GM18520 (cell line): ENCODE data around the gene GPR157.
A peak's percentile ranks its signal among the peaks of the same experiment; 100 is the strongest.

Experiments
- ATAC-seq: cut with Tn5 transposase; IDR thresholded peaks from one replicate; pipeline ENCODE4 v1.9.1; 2021; ENCODE audit not compliant: unreplicated experiment

Gene GPR157

DNA sequence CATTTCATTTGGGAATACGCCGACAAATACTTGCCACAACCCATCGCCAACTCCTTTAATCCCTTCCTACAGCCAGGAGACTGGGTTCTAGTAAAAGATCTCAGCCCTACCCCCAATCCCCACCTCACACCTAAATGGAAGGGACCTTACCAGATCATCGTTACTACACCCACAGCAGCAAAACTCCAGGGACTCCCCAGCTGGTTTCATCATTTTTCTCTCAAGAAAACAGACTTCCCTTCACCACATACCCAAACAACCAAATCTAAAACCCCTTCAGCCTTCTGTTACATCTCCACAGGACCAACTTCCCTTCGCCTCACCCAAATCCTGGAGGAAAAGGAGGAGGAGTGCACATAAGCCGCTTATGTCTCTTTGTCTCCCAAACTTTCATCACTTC is 35.8 kb downstream of the GPR157 start:
- no peak for ATAC-seq

DNA sequence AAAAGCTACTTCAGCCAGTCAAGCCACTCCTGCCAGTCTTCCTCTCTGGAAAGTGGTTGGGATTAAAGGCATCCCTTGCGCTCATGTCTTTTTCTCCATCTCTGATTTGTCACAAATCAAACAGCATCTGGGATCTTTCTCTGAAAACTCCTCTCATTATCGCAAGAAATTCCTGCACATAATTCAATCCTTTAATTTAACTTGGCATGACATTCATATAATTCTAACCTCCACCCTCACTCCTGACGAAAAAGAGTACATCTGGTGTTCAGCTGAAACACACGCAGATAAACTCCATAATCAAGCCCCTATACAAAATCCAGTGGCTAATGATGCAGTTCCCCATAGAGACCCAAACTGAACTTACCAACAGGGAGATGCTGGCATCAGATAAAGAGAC is 40.1 kb downstream of the GPR157 start:
- ATAC-seq = no peak

DNA sequence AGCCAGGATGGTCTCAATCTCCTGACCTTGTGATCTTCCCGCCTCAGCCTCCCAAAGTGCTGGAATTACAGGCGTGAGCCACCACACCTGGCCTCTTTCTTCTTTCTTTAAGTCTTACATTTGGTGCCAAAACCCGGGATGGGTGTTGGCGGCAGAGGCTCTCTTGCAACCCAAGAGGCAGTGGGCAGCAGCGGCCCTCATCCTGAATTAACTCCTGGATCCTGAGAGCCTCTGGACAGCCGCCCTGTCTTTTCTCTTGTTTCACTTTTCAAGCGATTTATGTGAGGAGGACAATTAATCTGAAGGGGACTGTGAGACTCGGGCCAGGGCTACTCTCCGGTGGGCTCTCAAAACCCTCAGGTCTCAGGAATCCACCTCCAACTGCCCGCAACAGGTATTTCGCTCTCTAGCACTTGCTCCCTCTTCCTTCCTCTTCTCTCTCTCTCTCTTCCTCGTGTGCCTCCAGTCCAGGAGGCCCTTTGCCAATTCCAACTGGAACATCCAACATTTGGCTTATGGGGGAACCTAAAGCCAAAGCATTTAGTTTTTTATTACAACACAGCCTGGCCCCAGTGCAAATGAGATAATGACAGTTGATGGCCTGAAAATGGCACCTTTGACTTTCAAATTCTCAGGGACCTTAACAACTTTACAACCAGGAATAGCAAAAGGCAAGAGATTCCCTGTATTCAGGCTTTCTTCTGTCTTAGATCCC is 41.3 kb downstream of the GPR157 start:
- no peak for ATAC-seq

DNA sequence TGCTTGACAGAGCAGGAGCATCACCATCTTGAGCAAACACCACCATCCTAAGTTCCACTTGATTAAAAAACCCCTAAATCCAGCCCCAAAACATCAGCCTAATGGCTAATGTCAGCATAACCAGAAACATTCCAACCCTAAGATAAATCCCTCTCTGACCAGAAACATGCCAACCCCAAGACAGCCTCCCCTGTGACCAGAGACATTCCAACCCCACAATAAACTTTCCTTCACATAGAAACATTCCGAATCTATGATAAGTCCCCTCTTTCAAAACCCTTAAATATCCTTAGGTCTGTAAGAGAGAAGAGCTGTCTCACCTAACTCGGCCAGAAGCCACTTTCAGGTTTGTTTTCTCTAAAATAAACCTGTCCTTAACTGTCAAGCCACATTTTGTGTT is 42.1 kb downstream of the GPR157 start:
- ATAC-seq = no peak

DNA sequence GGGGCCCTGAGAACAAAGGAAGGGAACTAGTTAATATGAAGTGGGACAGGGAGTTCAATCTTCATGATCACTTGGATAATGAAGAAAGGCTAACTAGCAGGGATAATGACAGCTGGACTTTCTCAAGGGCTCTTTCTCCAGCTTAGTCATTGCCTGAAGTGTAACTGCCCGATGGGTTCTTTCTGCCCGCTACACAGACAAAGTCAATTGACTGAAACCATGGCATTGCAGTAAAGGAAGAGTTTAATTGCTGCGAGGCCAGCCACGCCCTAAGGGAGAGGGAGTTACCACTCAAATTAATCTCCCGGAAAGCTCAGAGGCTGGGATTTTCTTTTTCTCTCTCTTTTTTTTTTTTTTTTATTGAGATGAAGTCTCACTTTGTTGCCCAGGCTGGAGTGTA is 42.9 kb downstream of the GPR157 start:
- ATAC-seq = no peak

DNA sequence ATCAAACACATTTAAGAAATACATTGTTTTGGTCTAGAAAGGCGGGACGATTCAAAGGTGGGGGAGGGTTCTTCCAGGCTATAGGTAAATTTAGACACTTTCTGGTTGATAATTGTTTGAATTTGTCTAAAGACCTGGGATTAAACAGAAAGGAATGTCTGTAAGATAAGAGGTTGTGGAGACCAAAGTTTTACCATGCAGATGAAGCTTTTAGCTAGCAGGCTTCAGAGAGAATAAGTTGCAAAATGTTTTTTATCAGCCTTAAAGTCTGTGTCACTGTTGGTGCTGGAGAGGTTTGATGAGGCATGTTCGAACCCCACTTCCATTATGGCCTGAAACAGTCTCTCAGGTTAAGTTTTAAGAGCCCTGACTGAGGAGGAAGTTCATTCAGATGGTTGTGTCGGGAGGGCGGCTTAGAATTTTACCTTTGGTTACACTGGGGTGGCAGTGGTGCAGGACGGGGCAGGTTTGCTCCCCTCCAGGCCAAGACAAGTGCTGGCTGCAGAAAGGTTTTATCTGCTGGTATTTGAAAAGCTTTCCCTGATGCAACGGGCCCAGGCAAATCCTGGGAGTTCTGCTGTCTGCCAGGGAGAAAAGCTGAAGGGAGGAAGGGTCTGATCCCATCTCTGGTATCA is 43.5 kb downstream of the GPR157 start:
- ATAC-seq = no peak

DNA sequence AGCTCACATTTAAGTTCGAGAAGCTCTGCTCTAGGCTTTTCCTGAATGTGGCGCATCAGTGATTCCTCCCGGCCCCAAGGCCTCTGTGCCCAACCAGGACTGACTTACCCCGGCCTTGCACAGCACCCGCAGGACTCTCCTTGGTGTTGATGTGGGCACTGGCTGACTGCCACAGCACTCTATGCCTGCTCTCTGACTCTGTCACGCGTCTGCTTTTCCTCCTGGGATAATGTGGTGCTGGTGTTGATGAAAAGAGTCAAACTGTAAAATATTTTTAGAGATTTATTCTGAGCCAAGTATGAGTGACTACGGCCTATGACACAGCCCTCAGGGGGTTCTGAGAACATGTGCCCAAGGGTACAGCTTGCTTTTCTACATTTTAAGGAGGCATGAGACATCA is 44.0 kb downstream of the GPR157 start:
- ATAC-seq = no peak

DNA sequence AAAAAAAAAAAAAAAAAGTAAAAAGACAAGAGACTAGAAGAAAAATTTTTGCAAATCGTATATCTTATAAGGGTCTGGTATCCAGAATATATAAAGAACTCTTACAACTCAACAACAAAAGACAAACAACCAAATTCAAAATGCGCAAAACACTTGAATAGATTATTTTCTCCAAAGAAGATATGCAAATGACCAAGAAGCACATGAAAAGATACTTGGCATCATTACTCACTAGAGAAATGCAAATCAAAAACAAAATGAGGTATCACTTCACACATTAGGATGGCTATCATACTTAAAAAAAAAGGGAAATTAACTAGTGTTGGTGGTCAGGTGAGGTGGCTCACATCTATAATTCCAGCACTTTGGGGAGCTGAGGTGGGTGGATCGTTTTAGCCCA is 47.4 kb downstream of the GPR157 start:
- ATAC-seq = no peak

DNA sequence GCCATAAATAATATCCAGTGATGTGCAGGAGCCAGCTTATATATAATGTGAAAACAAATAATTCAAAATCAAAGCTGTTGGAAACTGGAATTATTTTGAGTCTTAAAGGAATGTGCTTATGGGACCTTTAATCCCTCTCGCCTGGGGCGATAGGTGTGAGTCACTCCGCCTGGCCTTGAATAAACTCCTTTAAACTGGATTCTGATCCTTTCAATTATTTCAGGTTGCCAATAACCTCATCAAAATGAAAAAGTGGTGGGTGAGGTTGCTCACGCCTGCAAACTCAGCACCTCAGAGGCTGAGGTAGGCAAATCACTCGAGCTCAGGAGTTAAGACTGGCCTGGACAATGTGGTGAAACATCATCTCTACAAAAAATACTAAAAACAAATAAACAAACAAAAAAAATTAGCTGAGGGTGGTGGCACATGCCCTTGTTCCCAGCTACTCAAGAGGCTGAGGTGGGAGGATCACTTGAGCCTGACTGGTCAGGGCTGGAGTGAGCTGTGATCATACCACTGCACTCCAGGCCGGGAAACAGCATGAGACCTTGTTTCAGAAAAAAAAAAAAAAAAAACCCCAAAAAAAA is 48.1 kb downstream of the GPR157 start:
- ATAC-seq = no peak

DNA sequence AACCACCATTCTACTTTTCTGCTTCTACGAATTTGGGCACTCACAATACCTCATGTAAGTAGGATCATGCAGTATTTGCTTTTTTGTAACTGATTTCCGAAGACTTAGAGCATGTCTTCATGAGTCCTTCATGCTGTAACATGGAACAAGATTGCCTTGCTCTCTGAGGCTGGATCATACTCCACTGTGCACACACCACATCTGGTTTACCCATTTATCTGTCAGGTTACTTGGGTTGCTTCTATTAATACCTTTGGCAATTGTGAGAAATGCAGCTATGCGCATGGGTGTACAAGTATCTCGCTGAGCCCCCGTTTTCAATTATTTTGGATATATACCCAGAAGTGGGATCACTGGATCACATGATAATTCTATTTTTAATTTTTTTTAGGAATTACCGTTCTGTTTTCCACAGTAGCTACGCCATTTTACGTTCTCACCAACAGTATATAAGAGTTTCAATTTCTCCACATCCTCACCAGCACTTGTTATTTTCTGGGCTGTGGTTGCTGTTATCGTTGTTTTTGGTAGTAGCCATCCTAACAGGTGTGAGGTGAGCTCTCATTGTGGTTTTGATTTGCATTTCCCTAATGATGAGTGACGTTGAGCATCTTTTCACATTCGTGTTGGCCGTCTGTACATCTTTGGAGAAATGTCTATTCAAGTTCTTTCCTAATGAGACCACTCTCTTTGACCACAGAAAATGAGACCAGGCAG is 48.8 kb downstream of the GPR157 start:
- ATAC-seq = peak; percentile 52

DNA sequence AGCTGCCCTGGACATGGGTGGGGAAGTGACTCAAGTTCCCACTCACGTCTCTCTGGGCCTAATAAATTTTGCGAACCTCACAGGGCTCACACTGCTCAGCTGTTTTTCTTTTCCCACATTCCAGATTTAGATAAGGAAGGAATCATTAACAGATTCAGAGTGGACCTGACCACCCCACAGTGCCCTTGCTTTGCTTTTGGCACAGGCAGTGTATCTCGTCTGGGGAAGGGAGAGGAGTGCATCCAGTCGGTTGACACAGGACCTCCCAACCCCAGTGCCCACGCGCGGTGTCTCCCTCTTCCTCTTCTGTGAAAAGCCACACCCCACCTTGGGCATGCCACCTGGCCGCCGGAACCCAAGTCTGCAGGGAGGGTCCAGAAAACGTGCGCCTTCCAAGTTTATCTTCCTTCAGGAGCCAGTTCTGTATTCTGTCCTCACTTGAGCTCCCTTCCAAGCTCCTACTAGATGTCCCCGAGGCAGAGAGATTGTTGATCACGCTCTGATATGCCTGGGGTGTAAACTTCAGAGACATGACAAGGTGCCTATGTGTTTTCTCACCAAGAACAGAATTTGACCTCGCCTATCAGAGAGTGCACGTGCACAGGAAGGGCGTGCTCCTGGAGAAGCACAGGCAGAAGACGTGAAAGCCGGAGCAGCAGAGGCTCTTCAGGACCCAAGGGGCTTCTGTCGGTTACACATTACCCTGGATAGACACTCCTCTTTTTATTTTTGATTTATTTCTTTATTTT is 50.0 kb downstream of the GPR157 start:
- no peak for ATAC-seq

DNA sequence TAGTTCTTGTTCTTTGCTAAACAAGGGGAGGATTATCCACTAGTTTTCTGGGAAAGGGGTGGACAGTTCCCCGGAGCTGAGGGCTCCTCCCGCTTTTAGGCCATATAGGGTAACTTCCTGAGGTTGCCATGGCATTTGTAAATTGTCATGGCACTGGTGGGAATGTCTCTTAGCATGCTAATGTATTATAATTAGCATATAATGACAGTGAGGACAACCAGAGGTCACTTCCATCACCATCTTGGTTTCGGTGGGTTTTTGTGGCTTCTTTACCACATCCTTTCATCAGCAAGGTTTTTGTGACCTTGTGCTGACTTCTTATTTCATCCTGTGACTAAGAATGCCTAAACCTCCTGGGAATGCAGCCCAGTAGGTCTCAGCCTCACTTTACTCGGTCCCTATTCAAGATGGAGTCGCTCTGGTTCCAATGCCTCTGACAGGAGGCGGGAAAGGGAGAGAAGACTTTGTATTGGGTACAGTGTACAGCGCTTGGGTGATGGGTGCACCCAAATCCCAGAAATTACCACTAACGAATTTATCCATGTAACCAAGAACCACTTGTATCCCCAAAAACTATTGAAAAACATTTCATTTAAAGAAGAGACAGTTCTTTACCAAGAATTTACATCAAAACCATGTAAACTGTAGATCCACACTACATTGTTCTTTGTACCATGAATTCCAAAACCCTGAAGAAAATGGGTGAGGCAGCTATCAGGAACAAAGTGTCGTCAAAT is 50.7 kb downstream of the GPR157 start:
- ATAC-seq = peak; percentile 27

DNA sequence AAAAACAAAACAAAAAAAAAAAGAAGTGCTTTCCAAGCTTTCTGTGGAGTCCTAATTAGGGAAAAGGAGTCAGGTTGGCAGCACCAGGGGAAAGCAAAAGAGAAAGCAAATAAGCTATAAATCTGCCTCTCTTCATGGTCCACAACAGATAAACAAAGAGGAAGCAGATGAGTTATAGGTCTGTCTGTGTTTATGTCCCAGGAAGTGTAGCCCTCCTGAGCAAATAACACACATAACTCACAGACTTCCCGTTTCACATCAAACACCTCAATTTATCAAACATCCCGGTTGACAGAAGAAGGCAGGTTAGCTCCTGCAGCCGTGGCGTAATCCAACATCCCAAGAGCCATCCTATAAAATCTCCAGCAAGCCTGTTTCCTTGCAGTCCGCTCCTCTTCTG is 53.9 kb downstream of the GPR157 start:
- no peak for ATAC-seq

DNA sequence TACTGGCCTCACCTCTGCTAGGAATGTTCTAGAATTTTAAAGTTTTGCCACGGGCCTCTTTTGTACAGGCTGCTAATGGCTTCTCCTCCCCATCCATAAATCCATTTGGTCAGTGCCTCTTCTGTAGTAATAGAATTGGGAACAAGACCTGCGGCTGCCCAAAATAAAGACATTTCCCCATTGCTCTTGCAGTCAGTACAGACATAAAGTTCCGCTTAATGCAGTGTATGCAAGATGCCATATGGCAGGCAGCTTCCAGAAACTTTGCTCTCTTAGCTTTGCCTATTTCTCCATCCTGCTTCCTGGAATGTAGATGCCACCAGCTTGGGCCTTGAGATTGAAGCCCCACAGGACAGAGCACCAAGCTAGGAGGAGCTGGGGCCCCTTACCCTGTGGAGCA is 55.8 kb downstream of the GPR157 start:
- ATAC-seq = no peak

DNA sequence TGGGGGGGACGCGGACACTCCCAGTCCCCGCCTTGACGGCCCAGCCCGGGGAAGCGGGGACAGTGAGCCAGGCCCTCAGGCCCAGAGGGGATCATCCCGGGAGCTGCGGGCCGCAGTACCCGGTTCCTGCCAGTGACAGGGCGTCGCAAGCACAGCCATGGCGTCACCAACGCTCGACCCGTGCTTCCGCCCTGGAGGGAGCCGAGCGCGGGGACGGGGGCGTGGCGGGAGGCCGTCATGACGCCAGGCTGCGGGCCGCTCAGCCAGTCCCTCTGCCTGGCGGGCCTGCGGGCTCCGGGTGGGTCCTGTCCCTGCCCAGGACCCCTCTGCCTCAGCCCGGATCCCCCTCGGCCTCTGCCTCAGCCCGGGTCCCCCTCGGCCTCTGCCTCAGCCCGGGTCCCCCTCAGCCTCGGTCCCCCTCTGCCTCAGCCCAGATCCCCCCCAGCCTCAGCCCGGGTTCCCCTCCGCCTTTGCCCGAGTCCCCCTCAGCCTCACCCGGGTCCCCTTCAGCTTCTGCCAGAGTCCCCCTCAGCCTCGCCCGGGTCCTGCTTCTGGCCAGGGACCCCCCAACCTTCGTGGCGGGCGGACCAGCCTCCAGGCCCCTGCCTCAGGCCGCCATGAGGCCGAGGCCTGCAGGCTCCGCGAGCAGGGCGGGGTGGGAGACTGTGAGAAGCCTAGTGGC is 57.2 kb downstream of the GPR157 start:
- ATAC-seq = no peak

DNA sequence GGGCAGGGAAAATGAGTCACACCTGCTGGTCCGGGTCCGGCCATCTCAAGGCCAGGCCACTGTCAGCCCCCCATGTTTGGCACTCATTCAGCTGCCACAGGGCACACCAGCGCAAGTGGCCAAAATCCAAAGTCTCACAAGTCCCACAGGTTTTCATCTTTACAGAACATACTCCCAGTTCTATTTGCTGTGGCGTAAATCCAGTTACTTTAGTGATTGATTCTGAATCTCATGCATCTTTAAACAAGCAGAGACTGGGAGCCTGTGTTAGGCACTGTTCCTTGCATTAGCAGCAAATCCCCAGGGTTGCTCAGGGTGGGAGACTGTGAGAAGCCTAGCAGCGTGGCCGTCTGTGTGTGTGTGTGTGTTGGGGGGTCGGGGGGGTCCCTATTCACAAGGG is 58.4 kb downstream of the GPR157 start:
- no peak for ATAC-seq

DNA sequence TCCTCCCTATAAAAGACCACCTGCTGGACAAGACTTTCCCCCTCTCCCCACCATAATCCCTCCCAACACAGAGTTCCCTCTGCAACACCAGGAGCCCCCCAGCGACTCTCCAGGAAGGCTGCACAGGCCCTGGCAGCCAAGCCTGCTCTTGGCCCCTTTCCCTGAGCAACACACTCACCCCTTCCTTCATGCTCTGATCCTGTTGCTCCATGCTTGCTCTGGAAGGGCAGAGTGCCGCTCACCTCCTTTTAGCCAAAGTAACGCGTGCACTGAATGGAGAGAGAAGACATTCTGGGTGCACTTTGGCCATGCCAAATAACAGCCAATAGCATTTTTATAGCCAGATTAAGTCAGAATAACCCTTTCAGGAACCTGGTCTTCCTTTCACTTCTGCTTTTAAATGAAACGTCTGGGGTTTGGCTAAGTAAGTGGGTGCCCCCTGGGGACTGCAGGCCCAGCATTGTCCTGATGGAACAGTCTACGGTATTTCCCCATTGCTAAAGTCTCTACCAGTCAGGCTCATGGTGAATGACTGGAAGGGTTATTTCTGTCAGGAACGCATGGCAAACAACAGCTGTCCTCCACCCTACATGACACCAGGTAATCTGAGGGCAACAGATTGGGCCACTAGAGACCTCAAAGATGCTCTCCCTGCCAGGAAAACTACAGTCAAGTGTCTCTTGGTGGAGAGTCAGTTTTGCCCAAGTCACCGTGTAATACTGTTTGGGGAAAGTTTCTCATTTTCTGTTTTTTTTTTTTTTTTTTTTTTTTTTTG is 59.4 kb downstream of the GPR157 start, which contains the start of gene SLC2A5:
SLC2A5 (minus strand) TSS at position 310 of the 775 bp plus-strand sequence; CDS start at position 211, 99 bp downstream.
- peak; percentile 84 for ATAC-seq

DNA sequence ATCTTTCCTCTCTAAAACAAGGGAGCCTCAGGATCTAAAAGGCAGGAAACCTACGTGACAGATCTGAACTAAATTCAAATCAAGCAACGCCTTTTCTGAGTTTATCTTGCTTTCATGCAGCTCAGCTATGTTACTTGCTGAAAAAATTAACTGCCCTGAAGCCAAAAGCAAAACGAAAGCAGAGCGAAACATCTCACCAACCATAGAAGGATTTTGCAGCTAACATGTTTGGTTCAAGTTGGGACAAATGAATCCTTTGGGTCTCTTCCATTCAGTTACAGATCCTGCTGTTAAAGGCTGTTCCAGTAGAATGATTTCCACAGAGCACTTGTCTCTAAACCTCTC is 59.9 kb downstream of the GPR157 start:
- ATAC-seq = peak; percentile 6
